ENCODE measurements around the gene PRR19.

Gene PRR19

DNA sequence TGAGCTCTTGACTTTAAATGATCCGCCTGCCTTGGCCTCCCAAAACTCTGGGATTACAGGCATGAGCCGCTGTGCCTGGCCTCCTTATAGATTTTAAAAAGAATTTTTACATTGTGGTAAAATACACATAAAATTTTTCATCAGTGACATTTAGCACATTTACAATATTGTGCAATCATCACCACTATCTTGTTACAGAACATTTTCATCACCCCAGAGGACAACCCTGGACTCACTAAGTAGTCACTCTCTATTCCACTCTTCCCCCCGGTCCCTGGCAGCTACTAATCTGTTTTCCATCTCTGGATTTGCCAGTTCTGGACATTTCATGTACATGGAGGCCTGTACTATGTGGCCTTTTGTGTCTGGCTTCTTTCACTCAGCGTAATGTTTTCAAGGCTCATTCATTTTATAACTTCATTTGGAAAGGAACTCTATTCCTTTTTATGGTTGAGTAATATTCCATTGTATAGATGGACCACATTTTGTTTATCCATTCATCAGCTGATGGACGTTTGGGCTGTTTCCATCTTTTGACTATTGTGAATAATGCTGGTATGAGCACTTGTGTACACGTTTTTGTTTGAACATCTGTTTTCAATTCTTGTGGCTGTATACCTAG is 43.4 kb downstream of the PRR19 start:
- Histone ChIP-seq H2AK5ac (ENCODE audit: low read length) (no peak overlapping the region), H2BK15ac (replicated peaks; ENCODE audit: low read depth) (no peak overlapping the region), H3K79me1 (ENCODE audit: low read length) (no peaks in the 10 kb centered on the region), H3K36me3 (ENCODE audit: control insufficient read depth, insufficient read depth, low read length) (no peaks in the 10 kb centered on the region), H3K79me2 (ENCODE audit: control insufficient read depth, insufficient read depth, low read length) (no peaks in the 10 kb centered on the region), H3K27ac (ENCODE audit: low read depth, low read length) (no peak overlapping the region), H3K56ac (ENCODE audit: low read length) (no peak overlapping the region), H3K4ac (ENCODE audit: low read depth, low read length) (no peak overlapping the region), H3K4me3 (ENCODE audit: low read length) (no peak overlapping the region), H3K4me1 (ENCODE audit: control insufficient read depth, low read depth, low read length) (no peaks in the 10 kb centered on the region), H2BK5ac (ENCODE audit: low read length) (no peak overlapping the region), H2BK120ac (ENCODE audit: low read depth, low read length) (no peak overlapping the region), H3K4me2 (ENCODE audit: low read length) (no peak overlapping the region), H4K8ac (ENCODE audit: low read depth, low read length) (no peak overlapping the region), H3K23ac (ENCODE audit: low read length) (no peak overlapping the region), H4K5ac (ENCODE audit: low read length) (no peak overlapping the region), H3K9ac (ENCODE audit: low read length) (no peak overlapping the region), H3K18ac (ENCODE audit: low read length) (no peak overlapping the region), H3K27me3 (ENCODE audit: insufficient read depth, low read length, poor library complexity) (no peaks in the 10 kb centered on the region)
- DNase-seq: no peak
- WGBS (ENCODE audit: extremely low coverage, insufficient coverage, low lambda C conversion rate): no CpG with 5 or more reads among the region's 6 CpGs

- no peak overlapping the region for H2AK5ac ChIP-seq (ENCODE audit: low read length)
- H3K79me1 ChIP-seq (ENCODE audit: low read length): no peaks in the 10 kb centered on the region
- no peak overlapping the region for H3K23ac ChIP-seq (ENCODE audit: low read length)
- H2BK5ac ChIP-seq (ENCODE audit: low read length): no peak overlapping the region
- no peak overlapping the region for H3K56ac ChIP-seq (ENCODE audit: low read length)
- no peak overlapping the region for H4K5ac ChIP-seq (ENCODE audit: low read length)
- H3K27ac ChIP-seq (ENCODE audit: low read depth, low read length): no peak overlapping the region
- WGBS (ENCODE audit: extremely low coverage, insufficient coverage, low lambda C conversion rate): no CpG with 5 or more reads among the region's 14 CpGs
- no peak overlapping the region for H3K4me2 ChIP-seq (ENCODE audit: low read length)
- no peaks in the 10 kb centered on the region for H3K36me3 ChIP-seq (ENCODE audit: control insufficient read depth, insufficient read depth, low read length)
- H3K4me3 ChIP-seq (ENCODE audit: low read length): no peak overlapping the region
- no peaks in the 10 kb centered on the region for H3K4me1 ChIP-seq (ENCODE audit: control insufficient read depth, low read depth, low read length)
- no peak overlapping the region for H2BK120ac ChIP-seq (ENCODE audit: low read depth, low read length)
- H3K4ac ChIP-seq (ENCODE audit: low read depth, low read length): no peak overlapping the region
- H3K9ac ChIP-seq (ENCODE audit: low read length): no peak overlapping the region
- DNase-seq: no peak
- no peak overlapping the region for H4K8ac ChIP-seq (ENCODE audit: low read depth, low read length)
- no peaks in the 10 kb centered on the region for H3K27me3 ChIP-seq (ENCODE audit: insufficient read depth, low read length, poor library complexity)
- no peaks in the 10 kb centered on the region for H3K79me2 ChIP-seq (ENCODE audit: control insufficient read depth, insufficient read depth, low read length)
- H3K18ac ChIP-seq (ENCODE audit: low read length): no peak overlapping the region
- H2BK15ac ChIP-seq (replicated peaks; ENCODE audit: low read depth): no peak overlapping the region
These were observed 46.3 kb downstream of the PRR19 start for GRCh38 chr19:42348211-42348610.

- Histone ChIP-seq H2BK5ac (ENCODE audit: low read length) (no peak overlapping the region), H3K18ac (ENCODE audit: low read length) (no peak overlapping the region), H3K9ac (ENCODE audit: low read length) (no peak overlapping the region), H2BK15ac (replicated peaks; ENCODE audit: low read depth) (no peak overlapping the region), H3K23ac (ENCODE audit: low read length) (no peak overlapping the region), H3K27me3 (ENCODE audit: insufficient read depth, low read length, poor library complexity) (no peaks in the 10 kb centered on the region), H3K4ac (ENCODE audit: low read depth, low read length) (no peak overlapping the region), H3K36me3 (ENCODE audit: control insufficient read depth, insufficient read depth, low read length) (no peaks in the 10 kb centered on the region), H4K5ac (ENCODE audit: low read length) (no peak overlapping the region), H3K4me1 (ENCODE audit: control insufficient read depth, low read depth, low read length) (no peaks in the 10 kb centered on the region), H3K79me2 (ENCODE audit: control insufficient read depth, insufficient read depth, low read length) (no peaks in the 10 kb centered on the region), H2BK120ac (ENCODE audit: low read depth, low read length) (no peak overlapping the region), H2AK5ac (ENCODE audit: low read length) (no peak overlapping the region), H4K8ac (ENCODE audit: low read depth, low read length) (no peak overlapping the region), H3K56ac (ENCODE audit: low read length) (no peak overlapping the region), H3K79me1 (ENCODE audit: low read length) (no peaks in the 10 kb centered on the region), H3K4me2 (ENCODE audit: low read length) (no peak overlapping the region), H3K27ac (ENCODE audit: low read depth, low read length) (no peak overlapping the region), H3K4me3 (ENCODE audit: low read length) (no peak overlapping the region)
- no CpG with 5 or more reads among the region's 14 CpGs for WGBS (ENCODE audit: extremely low coverage, insufficient coverage, low lambda C conversion rate)
- no peak for DNase-seq
These were observed 47.6 kb downstream of the PRR19 start for GRCh38 chr19:42349378-42350107.

DNA sequence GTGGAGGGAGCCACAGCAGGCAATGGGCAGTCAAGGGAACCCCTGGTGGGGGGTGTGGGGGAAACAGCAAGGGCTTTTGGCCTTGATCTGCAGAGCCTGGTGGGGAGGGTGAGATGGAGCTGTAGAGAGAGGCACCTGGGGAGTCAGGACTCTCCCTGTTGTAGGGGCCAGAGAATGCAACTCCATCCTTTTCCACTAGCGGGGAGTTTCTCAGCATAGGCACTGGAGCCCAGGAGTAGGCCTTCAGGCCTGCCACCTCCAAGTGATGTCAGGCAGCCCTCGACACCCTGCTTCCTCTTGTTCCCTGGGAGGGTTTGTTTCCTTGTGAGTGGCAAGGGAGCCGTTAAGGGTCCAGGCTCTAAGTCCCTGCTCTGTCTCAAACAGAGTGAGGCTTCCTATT is 48.5 kb downstream of the PRR19 start:
- Histone ChIP-seq H3K23ac (ENCODE audit: low read length) (no peak overlapping the region), H2BK15ac (replicated peaks; ENCODE audit: low read depth) (no peak overlapping the region), H2BK120ac (ENCODE audit: low read depth, low read length) (no peak overlapping the region), H2AK5ac (ENCODE audit: low read length) (no peak overlapping the region), H3K56ac (ENCODE audit: low read length) (no peak overlapping the region), H3K18ac (ENCODE audit: low read length) (no peak overlapping the region), H3K9ac (ENCODE audit: low read length) (no peak overlapping the region), H4K5ac (ENCODE audit: low read length) (no peak overlapping the region), H3K4me2 (ENCODE audit: low read length) (no peak overlapping the region), H3K27ac (ENCODE audit: low read depth, low read length) (no peak overlapping the region), H3K79me2 (ENCODE audit: control insufficient read depth, insufficient read depth, low read length) (no peaks in the 10 kb centered on the region), H3K27me3 (ENCODE audit: insufficient read depth, low read length, poor library complexity) (no peaks in the 10 kb centered on the region), H3K79me1 (ENCODE audit: low read length) (no peaks in the 10 kb centered on the region), H3K4ac (ENCODE audit: low read depth, low read length) (no peak overlapping the region), H4K8ac (ENCODE audit: low read depth, low read length) (no peak overlapping the region), H3K4me3 (ENCODE audit: low read length) (no peak overlapping the region), H2BK5ac (ENCODE audit: low read length) (no peak overlapping the region), H3K36me3 (ENCODE audit: control insufficient read depth, insufficient read depth, low read length) (no peaks in the 10 kb centered on the region), H3K4me1 (ENCODE audit: control insufficient read depth, low read depth, low read length) (no peaks in the 10 kb centered on the region)
- WGBS (ENCODE audit: extremely low coverage, insufficient coverage, low lambda C conversion rate): no CpG with 5 or more reads among the region's 3 CpGs
- DNase-seq: no peak

DNA sequence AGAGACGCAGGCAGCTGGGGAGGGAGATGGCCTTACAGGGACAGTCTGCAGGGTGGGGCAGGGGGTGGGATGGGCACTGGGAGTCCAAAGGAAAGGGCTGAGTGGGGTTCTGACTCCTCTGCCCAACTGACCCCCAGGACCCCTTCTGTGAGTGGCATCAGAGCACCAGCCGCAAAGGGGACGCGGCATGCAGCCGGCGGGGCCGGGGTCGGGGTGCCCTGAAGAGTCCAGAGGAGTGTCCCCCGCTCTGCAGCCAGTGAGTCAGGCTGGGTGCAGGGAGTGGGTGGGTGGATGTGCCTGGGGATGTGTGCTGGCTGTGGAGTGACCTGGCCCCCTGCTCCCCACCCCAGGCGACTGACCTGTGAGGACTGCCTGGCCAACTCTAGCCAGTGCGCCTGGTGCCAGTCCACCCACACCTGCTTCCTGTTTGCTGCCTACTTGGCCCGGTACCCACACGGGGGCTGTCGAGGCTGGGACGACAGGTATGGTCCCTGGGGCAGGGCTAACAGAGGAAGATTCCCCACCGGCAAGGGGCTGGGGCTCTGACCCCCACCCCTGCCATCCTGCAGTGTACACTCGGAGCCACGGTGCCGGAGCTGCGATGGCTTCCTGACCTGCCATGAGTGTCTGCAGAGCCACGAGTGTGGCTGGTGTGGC is 49.3 kb downstream of the PRR19 start:
- H3K4me3 ChIP-seq (ENCODE audit: low read length): no peak overlapping the region
- H3K4me2 ChIP-seq (ENCODE audit: low read length): no peak overlapping the region
- no peak overlapping the region for H2BK120ac ChIP-seq (ENCODE audit: low read depth, low read length)
- no peaks in the 10 kb centered on the region for H3K4me1 ChIP-seq (ENCODE audit: control insufficient read depth, low read depth, low read length)
- no peak overlapping the region for H3K23ac ChIP-seq (ENCODE audit: low read length)
- no peak overlapping the region for H3K18ac ChIP-seq (ENCODE audit: low read length)
- no peak for DNase-seq
- no peak overlapping the region for H3K9ac ChIP-seq (ENCODE audit: low read length)
- no peaks in the 10 kb centered on the region for H3K36me3 ChIP-seq (ENCODE audit: control insufficient read depth, insufficient read depth, low read length)
- no peaks in the 10 kb centered on the region for H3K79me2 ChIP-seq (ENCODE audit: control insufficient read depth, insufficient read depth, low read length)
- H2BK5ac ChIP-seq (ENCODE audit: low read length): no peak overlapping the region
- no peaks in the 10 kb centered on the region for H3K27me3 ChIP-seq (ENCODE audit: insufficient read depth, low read length, poor library complexity)
- WGBS (ENCODE audit: extremely low coverage, insufficient coverage, low lambda C conversion rate): no CpG with 5 or more reads among the region's 21 CpGs
- H2AK5ac ChIP-seq (ENCODE audit: low read length): no peak overlapping the region
- H3K27ac ChIP-seq (ENCODE audit: low read depth, low read length): no peak overlapping the region
- no peak overlapping the region for H2BK15ac ChIP-seq (replicated peaks; ENCODE audit: low read depth)
- no peak overlapping the region for H3K4ac ChIP-seq (ENCODE audit: low read depth, low read length)
- no peak overlapping the region for H3K56ac ChIP-seq (ENCODE audit: low read length)
- H4K8ac ChIP-seq (ENCODE audit: low read depth, low read length): no peak overlapping the region
- no peak overlapping the region for H4K5ac ChIP-seq (ENCODE audit: low read length)
- no peaks in the 10 kb centered on the region for H3K79me1 ChIP-seq (ENCODE audit: low read length)
